Inflammatory macrophage treated with lipopolysaccharide for 1 hour (primary cell): ENCODE data around the gene FBXL15.
A peak's percentile ranks its signal among the peaks of the same experiment; 100 is the strongest.

Source experiments
- DNase-seq, 2 donors: peaks; one replicate each; pipeline ENCODE4 v3.0.0-alpha.2; 2020 to 2022

The FBXL15 gene

GRCh38 chr10:102460836-102461186, 40.2 kb downstream of the FBXL15 start:
- DNase-seq = no peak

- DNase-seq = peak; percentile 79 to 84
Observed at GRCh38 chr10:102461187-102462054, 40.8 kb downstream of the FBXL15 start.

- DNase-seq = no peak
Observed at GRCh38 chr10:102462512-102463054, 41.9 kb downstream of the FBXL15 start.

GRCh38 chr10:102463983-102464382, 43.3 kb downstream of the FBXL15 start:
- no peak for DNase-seq

- DNase-seq = no peak
Observed at GRCh38 chr10:102465466-102465865, 44.8 kb downstream of the FBXL15 start.

- no peak for DNase-seq
Observed at GRCh38 chr10:102467318-102467717, 46.7 kb downstream of the FBXL15 start.

GRCh38 chr10:102467971-102468438, 47.4 kb downstream of the FBXL15 start:
- peak; percentile 67 to 75 for DNase-seq

GRCh38 chr10:102468683-102469082, 48.0 kb downstream of the FBXL15 start:
- DNase-seq = no peak

- DNase-seq = no peak
Observed at GRCh38 chr10:102470579-102471546, 50.2 kb downstream of the FBXL15 start.
